ENCODE results near the gene NUDT14. TPM values are rescaled to one million over a fixed set of nuclear protein-coding genes. Genes with fewer than 3 reads are reported as not detected.
A peak's percentile ranks its signal among the peaks of the same experiment; 100 is the strongest.

NUDT14 gene
- total RNA-seq, 2 donors from 2014 or later: 4.1 to 23.6 TPM

DNA sequence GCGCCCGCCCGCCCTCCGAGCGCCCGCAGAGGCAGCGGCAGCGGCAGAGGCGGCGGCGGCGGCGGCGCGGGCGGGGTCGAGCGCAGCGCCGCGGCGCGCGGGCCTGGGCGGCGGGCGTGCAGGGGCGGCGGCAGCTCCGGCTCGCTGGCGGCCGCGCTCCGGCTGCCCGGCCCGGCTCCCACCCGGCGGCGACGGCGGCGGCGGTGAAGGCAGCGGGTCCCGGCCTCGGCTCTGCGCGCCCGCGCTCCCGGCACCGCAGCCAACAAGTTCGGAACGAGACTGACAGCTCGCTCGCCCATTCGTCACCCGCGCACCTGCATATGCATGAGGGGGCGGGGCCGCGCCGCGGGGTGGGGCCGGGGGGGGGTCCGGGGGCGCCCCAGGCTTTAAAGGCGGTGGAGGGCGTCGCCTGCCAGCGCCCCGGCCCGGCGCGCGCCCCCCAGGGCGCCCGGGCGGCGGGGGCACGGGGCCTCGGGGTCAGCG lies 12.6 kb downstream of the NUDT14 start, which contains the start of gene JAG2:
Gene JAG2 (minus strand): TSS at position 281 of the 483 bp plus-strand sequence. CDS start 356 bp downstream, outside the sequence.
- no peaks in the 10 kb centered on the region for H3K27me3 ChIP-seq (replicated peaks; ENCODE audit: insufficient read depth)
- peak within 1 kb of the TSS; percentile 62 for H3K4me3 ChIP-seq
- ATAC-seq (ENCODE audit: insufficient number of reproducible peaks, low FRiP score, low read depth): no peak
- H3K27ac ChIP-seq: no peak within 1 kb of the TSS
- no peaks in the 10 kb centered on the region for H3K36me3 ChIP-seq
- TF ChIP-seq, protein P1, sequence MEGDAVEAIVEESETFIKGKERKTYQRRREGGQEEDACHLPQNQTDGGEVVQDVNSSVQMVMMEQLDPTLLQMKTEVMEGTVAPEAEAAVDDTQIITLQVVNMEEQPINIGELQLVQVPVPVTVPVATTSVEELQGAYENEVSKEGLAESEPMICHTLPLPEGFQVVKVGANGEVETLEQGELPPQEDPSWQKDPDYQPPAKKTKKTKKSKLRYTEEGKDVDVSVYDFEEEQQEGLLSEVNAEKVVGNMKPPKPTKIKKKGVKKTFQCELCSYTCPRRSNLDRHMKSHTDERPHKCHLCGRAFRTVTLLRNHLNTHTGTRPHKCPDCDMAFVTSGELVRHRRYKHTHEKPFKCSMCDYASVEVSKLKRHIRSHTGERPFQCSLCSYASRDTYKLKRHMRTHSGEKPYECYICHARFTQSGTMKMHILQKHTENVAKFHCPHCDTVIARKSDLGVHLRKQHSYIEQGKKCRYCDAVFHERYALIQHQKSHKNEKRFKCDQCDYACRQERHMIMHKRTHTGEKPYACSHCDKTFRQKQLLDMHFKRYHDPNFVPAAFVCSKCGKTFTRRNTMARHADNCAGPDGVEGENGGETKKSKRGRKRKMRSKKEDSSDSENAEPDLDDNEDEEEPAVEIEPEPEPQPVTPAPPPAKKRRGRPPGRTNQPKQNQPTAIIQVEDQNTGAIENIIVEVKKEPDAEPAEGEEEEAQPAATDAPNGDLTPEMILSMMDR (IDR thresholded peaks at IDR 0.05): no peak
- H3K9me3 ChIP-seq: no peaks in the 10 kb centered on the region
- peaks cover 12 to 29% of the 10 kb centered on the region in 2 donors for H3K4me1 ChIP-seq (ENCODE audit: control insufficient read depth in 1 of 2, low read depth in 2 of 2)
- no peak for DNase-seq (ENCODE audit: low spot score)

GRCh38 chr14:105168093-105168420 lies 13.1 kb downstream of the NUDT14 start:
- TF ChIP-seq, protein P1 (IDR thresholded peaks at IDR 0.05): no peak
- ATAC-seq (ENCODE audit: insufficient number of reproducible peaks, low FRiP score, low read depth) (no peak), DNase-seq (ENCODE audit: low spot score) (no peak)
- Histone ChIP-seq H3K4me1 (ENCODE audit: control insufficient read depth in 1 of 2, low read depth in 2 of 2) (peaks cover 12 to 29% of the 10 kb centered on the region in 2 donors), H3K27ac (no peak overlapping the region), H3K9me3 (no peaks in the 10 kb centered on the region), H3K27me3 (replicated peaks; ENCODE audit: insufficient read depth) (no peaks in the 10 kb centered on the region), H3K4me3 (peak overlapping the region; percentile 62), H3K36me3 (no peaks in the 10 kb centered on the region)

DNA sequence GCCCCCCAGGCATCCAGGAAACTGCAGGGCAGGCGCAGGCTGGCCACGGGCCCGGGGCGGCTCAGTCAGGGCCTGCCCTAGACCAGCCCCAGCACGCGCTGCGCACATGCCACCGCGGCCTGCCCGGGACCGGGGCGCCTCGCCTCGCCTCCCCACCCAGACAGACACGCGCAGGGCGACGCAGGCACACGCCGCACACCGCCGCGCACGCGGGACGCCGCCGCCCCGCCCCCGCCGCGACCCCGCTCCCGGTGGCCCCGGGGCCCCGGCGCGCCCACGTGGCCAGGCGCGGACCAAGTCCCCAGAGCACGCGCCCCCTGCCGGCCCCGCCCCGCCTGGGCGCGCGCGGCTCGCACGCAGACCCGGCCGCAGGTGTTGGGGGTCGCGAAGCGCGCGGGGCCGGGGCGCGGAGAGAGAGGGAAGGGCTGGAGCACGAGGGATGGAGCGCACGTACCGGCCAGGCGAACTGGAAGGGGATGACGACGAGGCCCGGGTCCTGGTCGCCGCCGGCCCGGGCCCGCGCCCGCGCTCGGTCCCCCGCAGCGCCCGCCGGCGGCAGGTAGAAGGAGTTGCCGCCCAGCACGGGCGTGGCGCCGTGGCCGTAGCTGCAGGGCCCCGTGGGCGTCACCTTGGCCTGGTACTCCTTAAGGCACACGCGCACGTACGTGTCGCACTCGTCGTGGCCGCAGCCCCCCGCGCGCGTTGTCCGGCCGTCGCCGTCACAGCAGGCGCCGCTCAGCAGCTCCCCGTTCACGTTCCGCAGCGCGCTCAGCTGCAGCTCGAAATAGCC lies 13.6 kb downstream of the NUDT14 start:
- no peaks in the 10 kb centered on the region for H3K36me3 ChIP-seq
- H3K4me1 ChIP-seq (ENCODE audit: control insufficient read depth in 1 of 2, low read depth in 2 of 2): peaks cover 12 to 29% of the 10 kb centered on the region in 2 donors
- peak overlapping the region; percentile 62 for H3K4me3 ChIP-seq
- no peak for DNase-seq (ENCODE audit: low spot score)
- no peak for ATAC-seq (ENCODE audit: insufficient number of reproducible peaks, low FRiP score, low read depth)
- no peaks in the 10 kb centered on the region for H3K9me3 ChIP-seq
- no peak overlapping the region for H3K27ac ChIP-seq
- H3K27me3 ChIP-seq (replicated peaks; ENCODE audit: insufficient read depth): no peaks in the 10 kb centered on the region
- TF ChIP-seq, protein P1 (IDR thresholded peaks at IDR 0.05): no peak

- Histone ChIP-seq H3K4me1 (ENCODE audit: control insufficient read depth in 1 of 2, low read depth in 2 of 2) (peaks cover 12 to 29% of the 10 kb centered on the region in 2 donors), H3K9me3 (no peaks in the 10 kb centered on the region), H3K27me3 (replicated peaks; ENCODE audit: insufficient read depth) (no peaks in the 10 kb centered on the region), H3K4me3 (no peak overlapping the region), H3K36me3 (no peaks in the 10 kb centered on the region), H3K27ac (no peak overlapping the region)
- DNase-seq (ENCODE audit: low spot score) (no peak), ATAC-seq (ENCODE audit: insufficient number of reproducible peaks, low FRiP score, low read depth) (no peak)
- TF ChIP-seq, protein P1 (IDR thresholded peaks at IDR 0.05): no peak
Measured at GRCh38 chr14:105166571-105167302, 14.4 kb downstream of the NUDT14 start.

Measured in thoracic aorta (tissue), 2 donors.